Islet of Langerhans (tissue), 1 donor: Measurements from ENCODE around the gene CTNNBL1.

Experiments used
- FAIRE-seq: peaks from one replicate; lab custom pipeline; 2011; peaks lifted over from hg19 to GRCh38; lab: Jason Lieb, UNC

Gene CTNNBL1

DNA sequence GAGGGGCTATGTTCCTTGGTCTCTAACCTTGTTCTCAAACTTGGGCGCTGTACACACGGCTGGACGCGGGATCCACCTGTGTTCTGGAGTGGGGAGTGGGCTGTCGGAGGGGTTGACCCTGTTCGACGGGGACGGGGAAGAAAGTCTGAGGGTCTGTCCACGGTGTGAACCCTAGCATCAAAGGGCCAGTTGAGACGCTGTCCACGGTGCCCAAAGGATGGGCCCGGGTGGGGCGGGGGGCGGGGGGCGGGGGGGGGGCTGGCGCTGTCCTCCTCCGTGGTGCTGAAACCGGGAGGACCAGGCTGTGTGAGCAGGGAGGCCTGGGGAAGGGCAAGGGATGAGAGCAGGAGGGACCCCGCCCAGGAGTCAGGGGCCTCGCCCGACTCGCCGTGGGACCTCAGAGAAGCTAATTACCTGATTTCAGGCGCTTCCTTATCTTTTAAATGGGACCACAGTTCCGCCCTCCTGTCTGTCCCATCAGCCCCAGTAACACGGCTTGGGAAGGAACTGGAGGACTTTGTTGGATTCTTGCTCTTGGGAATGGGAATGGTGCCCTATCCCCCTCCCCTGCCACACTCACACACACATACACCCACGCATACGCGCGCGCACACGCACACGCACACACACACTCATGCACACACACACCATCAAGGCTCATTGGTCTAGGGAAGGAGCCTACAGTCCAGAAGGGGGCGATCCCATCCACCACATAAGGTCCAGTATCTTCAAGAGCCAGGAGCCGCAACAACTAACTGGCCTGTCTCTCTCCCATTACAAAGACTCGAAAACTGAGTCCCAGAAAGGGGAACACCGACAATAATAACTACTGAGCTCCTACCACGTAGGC lies 208.0 kb downstream of the CTNNBL1 start:
- FAIRE-seq: no peak

DNA sequence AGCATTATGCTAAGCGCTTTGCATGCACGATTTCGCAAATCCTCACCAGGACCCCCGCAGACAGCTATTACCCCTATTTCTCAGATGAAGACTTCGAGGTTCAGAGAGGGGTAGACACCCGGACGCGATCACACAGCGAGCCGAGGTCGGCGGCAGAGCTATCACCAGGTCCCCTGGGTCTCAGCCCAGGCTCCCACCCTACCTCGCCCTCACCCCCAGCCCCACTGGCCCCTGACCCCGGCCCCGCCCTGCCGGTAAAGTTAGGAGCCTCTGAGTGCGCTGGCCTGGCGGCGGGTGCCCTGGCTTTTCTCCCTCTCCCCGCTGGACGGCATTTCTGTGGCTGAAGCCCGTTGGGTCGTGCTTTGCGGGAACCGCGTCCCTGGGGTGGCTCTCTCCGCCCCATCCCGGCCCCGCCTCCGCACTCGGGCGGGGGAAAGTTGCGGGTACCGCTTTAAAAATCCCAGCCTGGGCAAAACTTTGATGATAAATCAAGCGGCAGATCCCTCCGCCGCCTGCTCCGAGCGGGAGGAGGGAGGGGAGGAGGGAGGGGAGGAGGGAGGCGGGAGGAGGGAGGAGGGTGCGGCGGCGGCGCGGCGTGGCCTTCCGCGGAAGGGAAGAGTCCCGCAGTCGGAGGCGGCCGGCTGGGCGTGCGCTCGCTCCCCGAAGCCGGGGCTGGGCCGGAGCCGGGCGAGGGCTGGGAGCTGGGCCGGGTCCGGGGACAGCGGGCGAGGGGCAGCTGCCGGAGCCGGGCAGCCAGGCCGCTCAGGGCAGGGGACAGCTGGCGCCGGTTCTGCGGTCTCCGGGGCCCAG lies 208.9 kb downstream of the CTNNBL1 start, which contains the start of gene VSTM2L:
Gene VSTM2L, plus strand, starts transcription at position 624 of the 810 bp plus-strand sequence. CDS start 224 bp downstream, outside the sequence.
- no peak for FAIRE-seq

DNA sequence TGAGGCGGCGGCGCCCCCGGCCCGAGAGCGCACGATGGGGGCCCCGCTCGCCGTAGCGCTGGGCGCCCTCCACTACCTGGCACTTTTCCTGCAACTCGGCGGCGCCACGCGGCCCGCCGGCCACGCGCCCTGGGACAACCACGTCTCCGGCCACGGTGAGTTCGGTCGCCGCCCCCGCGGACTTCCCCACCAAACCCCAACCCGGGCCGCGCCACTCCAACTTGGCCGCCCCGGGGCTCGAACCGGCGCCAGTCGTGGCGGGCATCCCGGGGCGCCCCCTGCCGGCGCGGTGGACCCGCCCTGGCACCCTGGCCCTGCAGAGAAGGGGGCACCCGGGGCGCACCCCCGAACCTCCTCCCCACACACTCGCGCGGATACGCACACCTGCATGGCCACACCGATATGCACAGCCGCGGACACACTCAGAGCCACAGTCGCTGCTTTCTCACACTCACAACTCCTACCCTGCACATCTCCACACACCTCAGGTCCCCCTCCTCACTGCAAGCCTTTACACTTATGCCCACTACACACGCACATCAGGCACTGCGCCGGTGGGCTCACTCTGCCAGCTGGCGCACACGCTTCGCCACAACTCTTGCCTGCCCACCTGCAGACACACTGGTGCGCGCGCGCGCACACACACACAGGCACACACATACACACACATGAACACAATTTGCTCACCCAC lies 209.6 kb downstream of the CTNNBL1 start:
- FAIRE-seq: no peak

DNA sequence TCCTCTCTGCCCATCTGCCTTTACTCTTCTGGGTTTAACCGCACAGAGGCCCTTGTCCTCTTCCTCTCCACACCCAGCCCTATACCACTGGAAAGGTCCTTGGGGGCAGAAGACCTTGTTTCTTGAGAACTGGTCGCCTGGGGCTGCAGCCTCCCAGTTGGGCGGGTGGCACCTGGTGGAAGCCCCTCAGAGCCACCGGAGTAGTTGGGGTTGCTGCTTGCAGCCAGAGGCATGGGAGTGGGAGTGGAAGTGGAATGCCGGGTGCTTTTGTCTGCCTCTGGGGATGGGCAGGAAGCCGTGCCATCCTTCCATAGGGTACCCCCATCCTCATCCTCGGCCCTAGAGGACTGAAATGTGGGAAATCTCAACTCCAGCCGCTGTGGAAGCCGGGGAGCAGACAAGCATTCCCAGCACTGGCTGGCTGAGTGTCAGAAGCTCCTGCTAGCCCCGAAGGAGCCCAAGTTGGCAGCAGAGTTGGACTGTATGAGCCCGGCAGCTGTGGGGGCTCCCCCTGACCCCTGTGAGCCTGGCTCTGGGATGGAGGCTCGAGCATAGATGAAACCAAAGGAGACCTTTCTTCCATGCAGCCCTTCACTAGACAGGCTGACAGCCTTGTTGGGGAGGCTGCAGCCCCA lies 210.3 kb downstream of the CTNNBL1 start:
- no peak for FAIRE-seq

DNA sequence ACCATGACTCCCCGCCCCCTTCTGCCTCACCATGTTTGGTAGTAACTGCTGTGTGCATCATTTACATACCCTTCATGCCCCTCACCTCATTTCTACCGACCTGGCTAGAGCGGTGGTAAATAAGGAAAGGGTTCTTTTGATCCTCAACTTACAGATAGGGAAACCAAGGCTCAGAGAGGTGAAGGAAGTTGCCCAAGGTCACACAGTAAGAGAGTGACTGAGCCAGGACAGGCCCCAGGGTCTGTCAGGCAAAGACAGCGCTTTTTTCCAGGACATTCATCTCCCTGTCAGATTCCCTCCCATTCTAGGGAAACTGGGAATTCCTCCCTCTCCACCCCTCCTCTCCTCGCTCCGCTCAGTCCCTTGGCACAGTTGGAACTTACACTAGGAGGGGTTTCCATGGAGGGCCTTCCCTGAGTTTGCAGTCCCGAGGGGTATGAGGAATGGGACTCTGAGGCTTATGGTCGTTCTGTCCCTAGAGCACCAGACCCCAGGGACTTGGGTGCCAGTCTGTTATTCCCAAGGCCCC lies 211.1 kb downstream of the CTNNBL1 start:
- FAIRE-seq: no peak

DNA sequence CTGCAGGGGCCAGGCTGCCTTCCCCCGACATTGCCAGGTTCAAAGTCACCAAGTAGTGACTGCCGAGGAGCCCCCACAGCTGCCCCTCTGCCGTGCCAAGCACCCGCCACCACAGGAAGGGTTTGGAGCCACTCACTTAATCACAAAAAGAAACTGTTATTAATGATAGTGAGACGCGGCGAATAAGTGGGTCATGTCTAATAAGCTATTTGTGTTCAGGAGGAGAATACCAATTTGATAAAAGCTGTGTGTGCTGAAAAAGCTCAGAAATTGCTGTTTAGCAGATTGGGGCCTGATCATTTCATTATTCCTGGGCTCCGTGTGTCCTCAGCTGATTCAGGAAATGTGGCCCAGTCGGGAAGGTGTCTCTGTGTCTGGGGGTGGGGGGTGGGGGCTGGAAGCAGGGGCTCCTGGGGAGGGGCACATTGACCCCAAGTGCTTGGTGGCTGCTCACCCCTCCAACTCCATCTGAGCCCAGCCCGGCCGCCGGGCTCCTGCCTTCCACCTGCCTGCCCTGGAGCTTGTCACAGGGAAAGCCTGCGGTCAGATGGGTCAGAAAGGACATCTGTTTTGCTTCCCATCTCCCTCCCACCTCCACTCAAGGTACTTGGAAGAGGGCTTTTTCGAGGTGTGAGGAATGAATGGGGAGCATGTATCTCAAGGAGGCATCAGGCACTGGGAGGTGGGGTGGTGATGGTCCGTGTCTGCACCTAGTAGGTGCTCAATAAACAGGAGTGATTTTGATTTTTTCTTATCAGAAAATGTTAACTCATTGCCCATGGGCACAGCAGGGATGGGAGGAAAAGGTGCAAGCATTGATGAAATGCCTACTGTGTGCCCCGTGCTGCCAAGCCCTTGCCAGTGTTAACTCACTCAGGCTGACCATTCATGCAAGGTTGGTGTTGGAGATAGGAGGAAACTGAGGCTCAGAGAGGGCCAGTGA lies 212.1 kb downstream of the CTNNBL1 start:
- FAIRE-seq: no peak

DNA sequence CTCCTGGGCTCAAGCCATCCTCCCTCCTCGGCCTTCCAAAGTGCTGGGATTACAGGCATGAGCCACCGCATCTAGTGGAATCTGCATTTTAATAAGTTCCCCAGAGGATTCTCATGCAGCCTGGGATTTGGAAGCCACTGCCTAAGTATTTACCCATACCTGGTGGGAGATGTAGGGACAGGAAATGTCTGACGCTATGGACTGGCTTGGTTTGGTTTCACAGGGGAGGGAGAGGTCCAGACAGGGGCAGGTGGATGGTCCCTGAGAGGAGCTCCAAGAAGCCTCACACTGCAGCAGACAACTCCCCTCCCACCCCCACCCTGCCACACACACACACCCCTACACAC lies 213.5 kb downstream of the CTNNBL1 start:
- FAIRE-seq: no peak

DNA sequence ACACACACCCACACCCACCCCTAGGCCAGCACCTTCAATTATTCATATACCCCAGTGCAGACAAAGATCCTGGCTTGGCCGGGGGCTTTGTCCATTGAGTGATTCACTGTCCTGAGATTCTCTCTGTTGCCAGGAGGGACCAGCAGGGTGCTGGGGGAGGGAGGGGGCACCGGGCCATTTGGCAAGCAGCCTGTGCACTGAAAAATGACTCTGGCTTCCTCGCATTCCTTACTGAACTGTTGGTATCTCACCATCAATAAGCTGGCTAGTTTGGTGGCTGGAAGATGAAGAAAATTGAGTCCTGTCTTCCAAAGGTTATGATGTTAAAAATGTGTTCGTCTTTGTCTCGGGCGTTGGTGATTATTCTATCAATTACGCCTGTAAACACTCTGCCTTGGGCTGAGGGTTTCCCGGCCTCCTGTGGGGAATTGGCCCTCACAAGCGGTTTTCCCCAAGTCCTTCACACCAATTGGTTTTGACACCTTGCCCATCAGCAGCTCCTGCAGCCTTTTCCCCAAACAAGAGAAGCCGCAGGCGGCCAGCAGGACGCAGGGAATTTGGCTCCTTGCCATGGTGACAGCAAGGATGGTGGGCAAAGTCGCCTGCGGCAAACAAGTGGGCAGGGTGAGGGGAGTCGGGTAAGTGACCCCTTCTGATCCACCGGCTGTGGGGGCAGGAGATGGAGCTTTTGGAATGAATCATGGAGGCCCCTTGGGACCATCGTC lies 214.0 kb downstream of the CTNNBL1 start:
- no peak for FAIRE-seq

DNA sequence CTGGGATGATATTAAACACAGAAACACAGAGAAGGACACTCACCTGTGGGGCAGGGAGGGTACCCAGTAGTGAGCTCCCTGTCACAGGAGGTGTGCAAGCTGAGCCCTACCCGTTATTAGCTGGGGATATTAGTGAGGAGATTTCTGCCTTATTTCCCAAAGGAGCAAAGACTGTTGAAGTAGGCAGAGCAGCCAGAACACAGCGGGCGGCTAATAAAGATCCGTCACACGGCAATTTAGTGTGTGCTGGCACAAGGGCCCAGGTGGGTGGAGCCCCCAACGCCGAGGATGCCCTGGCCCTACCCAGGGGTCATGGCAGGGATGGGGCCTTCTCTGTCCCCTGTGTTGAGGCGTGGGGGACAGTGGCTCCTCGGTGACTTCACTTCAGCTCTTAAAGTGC lies 217.4 kb downstream of the CTNNBL1 start:
- no peak for FAIRE-seq

DNA sequence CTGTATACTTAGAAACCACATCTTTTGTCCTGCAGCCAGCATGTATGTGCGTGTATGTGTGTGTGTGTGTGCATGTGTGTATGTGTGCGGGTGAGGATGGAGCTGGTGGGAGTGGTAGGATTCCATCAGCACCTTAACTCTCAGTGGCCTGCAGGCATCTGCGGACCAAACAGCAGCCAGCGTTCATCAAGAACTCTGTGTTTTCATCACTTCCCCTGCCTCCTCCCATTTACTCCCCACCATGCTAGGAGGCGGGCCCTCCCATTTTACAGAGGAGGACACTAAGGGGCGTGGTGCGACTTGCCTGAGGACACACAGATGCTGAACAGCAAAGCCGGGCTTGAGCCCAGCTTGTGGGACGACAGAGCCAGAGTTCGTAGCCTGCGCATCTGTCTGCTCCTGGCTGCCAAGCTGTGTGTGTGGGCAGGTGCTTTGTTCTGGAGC lies 218.0 kb downstream of the CTNNBL1 start:
- no peak for FAIRE-seq

DNA sequence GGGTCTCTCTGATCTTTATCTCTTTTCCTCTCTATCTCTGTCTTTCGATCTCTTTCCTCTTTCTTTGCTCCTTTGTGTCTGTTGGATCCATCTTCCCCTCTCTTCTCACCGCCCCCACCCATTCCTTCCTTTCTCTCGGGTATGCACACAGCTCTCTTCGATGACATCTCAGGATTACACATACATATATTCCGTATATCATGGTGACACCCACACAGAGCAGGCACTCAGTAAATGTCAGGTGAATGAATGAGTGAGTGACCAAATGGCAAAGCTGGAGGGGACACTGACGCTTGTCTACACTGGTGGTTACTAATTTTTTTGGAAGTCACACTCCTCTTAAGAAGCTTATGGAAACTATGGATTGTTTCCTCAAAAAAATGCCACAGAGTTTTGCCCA lies 219.0 kb downstream of the CTNNBL1 start:
- FAIRE-seq: no peak

DNA sequence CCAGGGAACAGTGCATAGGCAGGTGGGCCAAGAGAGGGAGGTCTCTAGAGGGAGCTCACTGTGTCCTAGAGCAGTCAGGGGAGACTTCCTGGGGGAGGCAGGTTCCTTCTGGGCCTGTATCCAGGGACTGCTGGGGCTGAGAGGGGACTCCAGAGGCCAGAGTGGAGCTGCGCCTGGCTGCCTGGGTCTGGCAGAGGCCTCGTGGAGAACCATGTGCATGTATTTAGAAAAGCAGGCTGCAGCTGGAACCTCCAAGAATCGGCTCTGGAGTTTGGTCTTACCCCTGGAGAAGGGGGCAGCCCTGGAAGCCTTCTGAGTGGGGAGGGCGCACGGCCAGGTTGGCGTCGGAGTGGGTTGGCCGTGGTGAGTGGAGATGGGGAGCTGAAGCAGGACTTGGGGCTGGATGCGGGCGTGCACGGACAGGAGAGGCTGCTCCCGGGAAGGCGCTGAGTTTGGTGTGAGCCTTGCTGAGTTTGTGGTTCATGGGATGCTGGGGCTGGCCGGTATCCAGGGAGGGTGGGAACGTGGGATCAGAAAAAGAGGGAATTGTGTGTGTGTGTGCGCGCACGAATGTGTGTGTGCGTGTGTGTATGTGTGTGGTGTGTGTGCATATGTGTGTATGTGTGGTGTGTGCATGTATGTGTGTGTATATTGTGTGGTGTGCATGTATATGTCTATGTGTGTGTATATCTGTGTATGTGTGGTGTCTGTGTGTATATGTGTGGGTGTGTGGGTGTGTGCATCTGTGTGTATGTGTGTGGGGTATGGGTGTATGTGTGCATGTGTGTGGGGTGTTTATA lies 219.9 kb downstream of the CTNNBL1 start:
- no peak for FAIRE-seq

DNA sequence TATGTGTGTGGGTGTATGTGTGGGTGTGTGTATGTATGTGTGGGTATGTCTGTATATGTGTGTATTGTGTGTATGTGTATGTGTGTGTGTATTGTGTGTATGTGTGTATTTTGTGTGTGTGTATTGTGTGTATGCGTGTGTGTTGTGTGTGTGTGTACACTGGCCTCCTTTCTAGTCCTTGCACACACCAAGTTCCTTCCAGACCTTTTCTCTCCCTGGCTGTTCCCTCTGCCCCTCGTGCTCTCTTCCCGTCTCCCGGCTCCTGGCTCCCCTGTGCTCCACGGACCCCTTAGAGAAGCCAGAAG lies 220.5 kb downstream of the CTNNBL1 start:
- no peak for FAIRE-seq

DNA sequence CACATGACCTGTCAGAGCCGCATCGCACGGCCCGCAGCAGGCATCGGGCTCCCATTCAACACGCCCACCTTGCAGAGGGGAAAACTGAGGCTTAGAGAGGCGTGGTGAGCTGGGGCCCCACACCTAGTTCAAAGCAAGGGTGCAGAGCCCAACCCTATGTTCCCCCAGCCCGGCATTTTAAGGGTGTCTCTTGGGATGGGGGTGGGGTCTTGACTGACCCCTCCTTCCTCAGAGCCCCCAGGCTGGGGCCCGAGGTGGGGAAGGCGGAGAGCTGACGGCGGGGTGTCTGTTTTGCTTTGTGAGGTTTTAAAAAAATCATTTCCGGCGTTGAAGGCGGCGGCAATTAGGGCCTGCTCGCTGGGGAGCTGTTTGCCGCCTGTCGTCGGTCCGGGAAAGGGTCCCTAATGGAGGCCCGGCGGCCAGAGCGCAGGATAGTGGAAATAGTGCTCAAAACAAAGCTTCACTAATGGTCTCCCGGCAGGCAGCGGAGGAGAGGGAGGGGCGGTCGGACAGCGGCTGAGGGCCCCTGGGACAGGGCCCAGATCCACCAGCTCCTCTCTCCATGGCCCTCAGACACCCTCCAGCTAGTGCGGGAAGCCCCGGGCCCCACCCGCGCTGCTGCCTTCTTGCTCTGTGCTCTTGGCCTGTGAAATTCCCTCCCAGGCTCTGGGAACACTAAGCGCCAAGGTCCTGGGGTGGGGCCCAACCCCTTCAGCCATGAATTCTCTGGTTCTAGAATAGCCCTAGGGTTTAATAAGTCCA lies 221.0 kb downstream of the CTNNBL1 start:
- FAIRE-seq: no peak

DNA sequence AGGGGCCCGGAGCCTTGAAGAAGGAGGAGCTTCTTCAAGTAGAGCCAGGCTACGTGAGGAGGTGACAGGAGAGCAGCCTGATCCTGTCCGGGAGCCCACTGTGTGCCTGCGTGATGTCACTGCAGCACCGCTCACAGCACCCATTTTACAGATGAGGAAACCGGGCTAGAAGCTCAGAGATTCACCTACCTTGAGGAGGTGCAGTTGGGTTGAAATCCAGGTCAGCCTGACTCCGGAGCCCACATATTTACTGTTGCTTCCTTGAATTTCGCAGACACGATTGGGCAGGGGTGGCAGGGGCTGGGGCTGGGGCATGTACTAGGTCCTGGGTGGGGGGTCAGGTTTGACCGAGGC lies 221.6 kb downstream of the CTNNBL1 start:
- no peak for FAIRE-seq

DNA sequence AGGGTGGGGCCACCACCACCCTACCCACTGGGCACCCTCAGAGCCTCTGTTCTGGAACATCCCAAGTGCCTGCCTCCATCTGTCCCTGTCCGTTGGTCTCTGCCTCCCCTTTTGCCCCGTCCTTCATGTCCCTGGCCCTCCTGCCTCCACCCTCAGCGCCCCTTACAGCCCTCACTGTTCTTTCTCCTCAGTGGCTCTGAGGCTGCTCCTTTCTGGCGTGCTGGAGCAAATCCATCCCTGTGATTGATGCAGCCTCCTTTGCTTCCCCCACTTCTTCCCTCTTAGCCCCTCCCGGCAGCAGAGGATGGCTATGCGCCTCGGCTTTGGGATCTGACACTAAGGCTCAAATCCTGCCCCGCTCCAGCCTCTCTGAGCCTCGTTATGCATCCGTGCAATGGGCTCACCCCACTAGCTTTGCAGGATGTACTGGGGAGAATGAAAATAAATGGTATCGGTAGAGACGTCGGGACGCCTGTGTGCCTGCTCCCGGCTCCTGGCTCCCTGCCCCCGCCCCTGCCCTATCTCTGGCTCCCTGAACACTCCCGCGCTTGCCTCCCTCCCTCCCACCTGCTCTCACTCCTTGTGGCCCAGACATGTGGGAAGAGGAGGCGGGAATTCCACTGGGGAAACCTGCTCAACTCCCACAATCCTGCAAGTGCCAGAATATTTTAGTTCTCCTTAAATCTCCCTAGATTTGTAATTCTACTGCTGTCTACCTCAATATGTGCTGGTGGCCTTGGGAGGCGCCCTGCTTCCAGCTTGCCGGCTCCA lies 222.2 kb downstream of the CTNNBL1 start:
- no peak for FAIRE-seq

DNA sequence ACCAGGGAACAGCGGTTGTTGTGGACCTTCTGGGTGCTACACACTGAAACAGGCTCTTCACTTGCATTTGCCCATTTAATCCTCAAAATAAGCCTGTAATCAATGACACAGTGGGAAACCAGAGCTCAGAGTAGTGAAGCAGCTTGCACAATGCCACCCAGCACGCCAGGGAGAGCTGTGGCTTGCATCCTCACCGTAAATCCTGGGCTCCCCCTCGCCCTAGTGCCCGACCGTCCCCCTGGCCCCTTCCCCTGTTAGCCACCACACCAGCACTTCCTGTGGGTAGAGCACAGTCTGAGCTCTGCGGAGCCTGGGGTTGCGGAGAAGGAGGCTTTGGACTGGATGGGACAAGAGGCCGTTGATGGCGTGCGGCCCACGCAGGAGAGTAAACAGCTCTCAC lies 223.6 kb downstream of the CTNNBL1 start:
- FAIRE-seq: no peak

DNA sequence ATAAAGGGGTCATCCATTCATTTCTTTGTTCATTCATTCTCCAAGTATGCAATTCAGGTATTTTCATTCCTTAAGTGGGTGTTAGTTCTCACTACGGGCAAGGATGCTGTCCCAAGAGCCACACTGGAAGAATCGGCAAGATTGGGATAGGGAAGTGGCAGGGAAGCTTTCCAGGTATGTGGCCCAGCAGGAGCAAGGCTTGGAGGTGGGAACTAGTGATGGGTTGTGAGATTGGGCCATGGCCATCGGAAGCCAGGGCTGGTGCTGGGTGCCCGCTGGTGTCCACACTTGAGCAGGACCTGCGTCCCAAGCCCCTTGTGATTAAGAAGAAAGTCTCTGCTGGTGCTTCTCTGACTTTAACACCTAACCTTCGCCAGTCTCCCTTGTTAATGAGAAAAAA lies 224.2 kb downstream of the CTNNBL1 start:
- no peak for FAIRE-seq
